IMR-90 (cell line): ENCODE results near the gene UBE2V1. TPM values are rescaled to one million over a fixed set of nuclear protein-coding genes. Genes with fewer than 3 reads are reported as not detected.

Experiments
- ATAC-seq: fragments of 200-7000 bp; cut with Tn5 transposase; 2 replicates; pipeline ENCODE4 v1.9.1; 2020; ENCODE audit warnings: low read depth, mild to moderate bottlenecking, moderate library complexity
- BruUV-seq: library from RNA; stranded (reverse); fragments of 400-500 nt; replicated peaks from 2 replicates; lab custom pipeline; 2021; lab: Mats Ljungman, UMichigan
- CTCF ChIA-PET: fragments of 300-600 bp; formaldehyde crosslinking; extraction: SDS; loops from one replicate; lab custom pipeline; 2021; ENCODE audit warnings: antibody characterized with exemption; lab: Yijun Ruan, JAX
- POLR2A ChIA-PET: fragments of 300-600 bp; sonication (Branson Sonifier 250); formaldehyde crosslinking; loops from one replicate; lab custom pipeline; 2022; ENCODE audit warnings: antibody characterized with exemption; ENCODE audit not compliant: unreplicated experiment; lab: Charles Lee
- DNase-seq: peaks from one replicate; pipeline ENCODE4 v3.0.0; 2013
- H2AFZ ChIP-seq: replicated peaks from 2 replicates; pipeline ENCODE3; 2013; ENCODE audit warnings: low read length, mild to moderate bottlenecking; ENCODE audit not compliant: poor library complexity
- H2AK5ac ChIP-seq: 2 replicates; pipeline ENCODE4 v1.6.1; 2013; ENCODE audit warnings: low read depth, low read length, inconsistent platforms
- H2AK9ac ChIP-seq: replicated peaks from 2 replicates; pipeline ENCODE3; 2013; ENCODE audit warnings: mild to moderate bottlenecking, low read depth, low read length, moderate library complexity; ENCODE audit not compliant: poor library complexity
- H2BK120ac ChIP-seq: 2 replicates; pipeline ENCODE4 v1.6.1; 2013; ENCODE audit warnings: low read depth, low read length, inconsistent platforms
- H2BK15ac ChIP-seq: 3 replicates; pipeline ENCODE4 v1.6.1; 2013; ENCODE audit warnings: low read depth, low read length, inconsistent platforms
- H2BK20ac ChIP-seq: 2 replicates; pipeline ENCODE4 v1.6.1; 2013; ENCODE audit warnings: low read depth, mild to moderate bottlenecking, inconsistent platforms, low read length, moderate library complexity
- H2BK5ac ChIP-seq: 2 replicates; pipeline ENCODE4 v1.6.1; 2013; ENCODE audit warnings: mild to moderate bottlenecking, low read depth, low read length, inconsistent platforms; ENCODE audit not compliant: poor library complexity, severe bottlenecking
- H3K14ac ChIP-seq: replicated peaks from 2 replicates; pipeline ENCODE4 v1.6.1; 2013; ENCODE audit warnings: low read depth, low read length, inconsistent platforms
- H3K18ac ChIP-seq: 2 replicates; pipeline ENCODE4 v1.6.1; 2013; ENCODE audit warnings: low read depth, low read length, control low read depth
- H3K23ac ChIP-seq: 2 replicates; pipeline ENCODE4 v1.6.1; 2013; ENCODE audit warnings: low read depth, low read length, inconsistent platforms
- H3K27ac ChIP-seq: 2 replicates; pipeline ENCODE4 v1.5.1; 2013; ENCODE audit warnings: mild to moderate bottlenecking, control low read depth, low read length; ENCODE audit not compliant: insufficient read depth
- H3K27me3 ChIP-seq: 2 replicates; pipeline ENCODE4 v1.6.1; 2013; ENCODE audit warnings: low read length; ENCODE audit not compliant: control insufficient read depth, insufficient read depth
- H3K36me3 ChIP-seq: 2 replicates; pipeline ENCODE4 v1.6.1; 2013; ENCODE audit warnings: low read length, mixed read lengths; ENCODE audit not compliant: control insufficient read depth, insufficient read depth
- H3K4ac ChIP-seq: 2 replicates; pipeline ENCODE4 v1.6.1; 2013; ENCODE audit warnings: low read depth, low read length, inconsistent platforms
- H3K4me1 ChIP-seq: 2 replicates; pipeline ENCODE4 v1.6.1; 2013; ENCODE audit warnings: low read length, mixed read lengths; ENCODE audit not compliant: control insufficient read depth, insufficient read depth
- H3K4me2 ChIP-seq: 2 replicates; pipeline ENCODE4 v1.6.1; 2013; ENCODE audit warnings: low read depth, mild to moderate bottlenecking, control low read depth, low read length, moderate library complexity
- H3K4me3 ChIP-seq: 2 replicates; pipeline ENCODE4 v1.5.1; 2013; ENCODE audit warnings: low read depth, mild to moderate bottlenecking, control low read depth, low read length, moderate library complexity; ENCODE audit not compliant: insufficient read depth
- H3K56ac ChIP-seq: 2 replicates; pipeline ENCODE4 v1.6.1; 2013; ENCODE audit warnings: low read length, inconsistent platforms; ENCODE audit not compliant: insufficient read depth; ENCODE audit errors: extremely low read depth
- H3K79me1 ChIP-seq, 2 experiments: 2 replicates each; pipeline ENCODE4 v1.6.1; 2013; ENCODE audit warnings: low read length in 2 of 2, inconsistent platforms in 1 of 2, low read depth in 1 of 2
- H3K9ac ChIP-seq: 2 replicates; pipeline ENCODE4 v1.6.1; 2013; ENCODE audit warnings: low read depth, low read length, control low read depth
- H3K9me1 ChIP-seq: 2 replicates; pipeline ENCODE4 v1.6.1; 2013; ENCODE audit warnings: low read length, inconsistent platforms; ENCODE audit not compliant: insufficient read depth
- H3K9me3 ChIP-seq: 2 replicates; pipeline ENCODE4 v1.6.1; 2013; ENCODE audit warnings: low read length; ENCODE audit not compliant: control insufficient read depth, insufficient read depth
- H4K20me1 ChIP-seq: 2 replicates; pipeline ENCODE4 v1.6.1; 2013; ENCODE audit warnings: low read length, inconsistent platforms; ENCODE audit not compliant: insufficient read depth
- H4K5ac ChIP-seq: 2 replicates; pipeline ENCODE4 v1.6.1; 2013; ENCODE audit warnings: mild to moderate bottlenecking, low read depth, low read length, control low read depth
- H4K8ac ChIP-seq, 2 experiments: 2 replicates each; pipeline ENCODE4 v1.6.1; 2013; ENCODE audit warnings: low read depth in 2 of 2, low read length in 2 of 2, control low read depth in 1 of 2, inconsistent platforms in 1 of 2
- H4K91ac ChIP-seq: 2 replicates; pipeline ENCODE4 v1.6.1; 2013; ENCODE audit warnings: low read depth, low read length, inconsistent platforms; ENCODE audit not compliant: insufficient read depth
- BHLHE40 ChIP-seq: fragments of 150-350 bp; IDR thresholded peaks from 2 replicates; pipeline ENCODE4 v1.6.1; 2016; ENCODE audit warnings: mild to moderate bottlenecking, low read depth, low read length
- CEBPB ChIP-seq: IDR thresholded peaks from 2 replicates; pipeline ENCODE4 v1.6.1; 2012; ENCODE audit warnings: low read depth, low read length, improper control_type of control experiment
- CHD1 ChIP-seq: IDR thresholded peaks from 2 replicates; pipeline ENCODE4 v1.6.1; 2012; ENCODE audit warnings: low read depth, low read length, improper control_type of control experiment
- ELK1 ChIP-seq: fragments of 150-350 bp; IDR thresholded peaks from 2 replicates; pipeline ENCODE4 v1.6.1; 2016; ENCODE audit warnings: low read depth, mild to moderate bottlenecking, low read length, moderate library complexity, borderline replicate concordance
- FOS ChIP-seq: fragments of 150-350 bp; IDR thresholded peaks from 2 replicates; pipeline ENCODE4 v1.6.1; 2016; ENCODE audit warnings: low read depth, low read length
- MAFK ChIP-seq: IDR thresholded peaks from 2 replicates; pipeline ENCODE4 v1.6.1; 2012; ENCODE audit warnings: low read depth, low read length, improper control_type of control experiment
- NFE2L2 ChIP-seq: fragments of 150-350 bp; IDR thresholded peaks from 2 replicates; pipeline ENCODE4 v1.6.1; 2016; ENCODE audit warnings: low read depth, mild to moderate bottlenecking, low read length
- POLR2A ChIP-seq: IDR thresholded peaks from 2 replicates; pipeline ENCODE4 v1.6.1; 2012; ENCODE audit warnings: mild to moderate bottlenecking, low read depth, low read length
- RAD21 ChIP-seq: IDR thresholded peaks from 2 replicates; pipeline ENCODE4 v1.6.1; 2012; ENCODE audit warnings: low read length, improper control_type of control experiment
- RCOR1 ChIP-seq: IDR thresholded peaks from 2 replicates; pipeline ENCODE4 v1.6.1; 2012; ENCODE audit warnings: mild to moderate bottlenecking, low read length, improper control_type of control experiment; ENCODE audit not compliant: insufficient replicate concordance
- SMC3 ChIP-seq: fragments of 150-350 bp; IDR thresholded peaks from 2 replicates; pipeline ENCODE4 v1.6.1; 2016; ENCODE audit warnings: low read depth, mild to moderate bottlenecking, antibody characterized with exemption, low read length, moderate library complexity
- WGBS, 2 experiments: methylation state at CpG; one replicate each; pipeline versions ENCODE4 v1.1.5 to v1.1.7; 2013; ENCODE audit warnings: missing lambda C conversion rate in 2 of 2; ENCODE audit not compliant: insufficient read length in 1 of 2; ENCODE audit errors: extremely low coverage in 2 of 2; 5-methylcytosine and 5-hydroxymethylcytosine counted together
- dilution Hi-C: fragments of 300-500 bp; cut with HindIII; formaldehyde crosslinking; loops from one replicate; pipeline ENCODE4 v1.14.3; 2018; ENCODE audit warnings: low sequenced_read_pairs; ENCODE audit not compliant: unreplicated experiment
- in situ Hi-C: fragments of 300-500 bp; cut with MboI; formaldehyde crosslinking; loops from 3 replicates; pipeline ENCODE4 v1.14.3; 2019; ENCODE audit warnings: low sequenced_read_pairs, inconsistent platforms, mixed read lengths
- intact Hi-C: fragments of 100-400 bp; cut with micrococcal nuclease; formaldehyde crosslinking; loops from 2 replicates; pipeline ENCODE4 v1.10.0; 2022
- polyA plus RNA-seq, 3 experiments: library from polyadenylated mRNA; depleted of rRNA; stranded (reverse); fragments of >200 nt; gene quantifications; 2 replicates each; pipeline ENCODE4 v1.2.3, GENCODE V29; 2012; ENCODE audit warnings: low replicate concordance in 1 of 3
- total RNA-seq: library from RNA; depleted of rRNA; stranded (reverse); fragments of >200 nt; gene quantifications from 2 replicates; pipeline ENCODE4 v1.2.3, GENCODE V29; 2012
- TF ChIP-seq, protein P1 (sequence below): fragments of 150-350 bp; IDR thresholded peaks from 2 replicates; pipeline ENCODE4 v1.6.1; 2017; ENCODE audit warnings: mild to moderate bottlenecking, antibody characterized with exemption, low read length, low read depth

Gene UBE2V1
- total and polyA plus RNA-seq, 2 of the 4 experiments (the other 2 are of a cell fraction) = 20.1 to 138 TPM

- Histone ChIP-seq H3K4me1 (peaks cover 39% of the 10 kb centered on the region), H2BK20ac (no peak overlapping the region), H3K4me3 (peak overlapping the region; percentile 73), H3K4ac (peak overlapping the region; percentile 62), H3K9me3 (no peaks in the 10 kb centered on the region), H2BK15ac (no peak overlapping the region), H3K56ac (no peak overlapping the region; the same call in 1 of the 2 replicates), H3K27me3 (no peaks in the 10 kb centered on the region), H4K5ac (peak overlapping the region; percentile 4; the same call in 1 of the 2 replicates), H2BK120ac (no peak overlapping the region), H2AK9ac (peak overlapping the region; percentile 21), H2AFZ (no peak overlapping the region), H3K9ac (peak overlapping the region; percentile 96), H2AK5ac (peak overlapping the region; percentile 63), H3K79me1 (peaks cover 23 to 80% of the 10 kb centered on the region in 2 experiments), H3K27ac (peak overlapping the region; percentile 94), H2BK5ac (peak overlapping the region; percentile 85), H3K4me2 (peak overlapping the region; percentile 95), H3K9me1 (peaks cover 31% of the 10 kb centered on the region), H3K14ac (peak overlapping the region; percentile 97), H3K18ac (no peak overlapping the region), H3K36me3 (peaks cover 5% of the 10 kb centered on the region), H4K20me1 (peaks cover 62% of the 10 kb centered on the region), H4K8ac (peak overlapping the region in 1 of 2 experiments; percentile 27; a peak in 1 of 4 replicates), H4K91ac (peak overlapping the region; percentile 84; the same call in 1 of the 2 replicates), H3K23ac (peak overlapping the region; percentile 96; the same call in 1 of the 2 replicates)
- in situ Hi-C loops = no loop called here
- peak; percentile 73 for DNase-seq
- intact Hi-C loops = no loop called here
- TF ChIP-seq CHD1 = no peak
- no peak for TF ChIP-seq ELK1
- no peak for TF ChIP-seq BHLHE40
- no peak for TF ChIP-seq SMC3
- peak; percentile 38 for TF ChIP-seq FOS
- no peak for TF ChIP-seq RCOR1
- TF ChIP-seq POLR2A = peak; percentile 73; the same call in 1 of the 2 replicates
- TF ChIP-seq, protein P1, sequence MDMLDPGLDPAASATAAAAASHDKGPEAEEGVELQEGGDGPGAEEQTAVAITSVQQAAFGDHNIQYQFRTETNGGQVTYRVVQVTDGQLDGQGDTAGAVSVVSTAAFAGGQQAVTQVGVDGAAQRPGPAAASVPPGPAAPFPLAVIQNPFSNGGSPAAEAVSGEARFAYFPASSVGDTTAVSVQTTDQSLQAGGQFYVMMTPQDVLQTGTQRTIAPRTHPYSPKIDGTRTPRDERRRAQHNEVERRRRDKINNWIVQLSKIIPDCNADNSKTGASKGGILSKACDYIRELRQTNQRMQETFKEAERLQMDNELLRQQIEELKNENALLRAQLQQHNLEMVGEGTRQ = no peak
- peak; percentile 76 for TF ChIP-seq MAFK
- TF ChIP-seq NFE2L2 = peak; percentile 42; the same call in 1 of the 2 replicates
- no peak for TF ChIP-seq RAD21
- TF ChIP-seq CEBPB = no peak
- ChIA-PET POLR2A (no interaction called here), CTCF (interaction anchor here (1.1 to 1.6 kb wide), 2 partner anchors 13 to 23 kb away, joined by 3 to 4 read pairs; no protein-coding TSS in a partner anchor)
- no TSS peak for BruUV-seq
- dilution Hi-C loops = no loop called here
- peak; percentile 27 for ATAC-seq
- WGBS, 2 experiments = 53% methylated on average over 4 of the region's 10 CpGs; no CpG with 5 or more reads in 1 of the 2 experiments
Measured at GRCh38 chr20:50111120-50111828, 1.7 kb downstream of the UBE2V1 start.
